GM12865 (cell line): Measurements from ENCODE around the gene CCDC91.
"Not testable (repeated sequence)": the region's sequence is repeated elsewhere in the genome, so short reads cannot be mapped to it uniquely, and the experiment has no call there.

Experiments used
- DNase-seq: peaks from one replicate; pipeline ENCODE4 v3.0.0; 2010; ENCODE audit warnings: low read depth
- H3K4me3 ChIP-seq: 2 replicates; pipeline ENCODE4 v1.5.1; 2011; ENCODE audit warnings: mild to moderate bottlenecking, low read depth, low read length, control low read depth
- TF ChIP-seq, protein P1 (sequence below): IDR thresholded peaks from 2 replicates; pipeline ENCODE4 v1.5.1; 2011; ENCODE audit warnings: low read length, control low read depth, low read depth, inconsistent platforms; ENCODE audit not compliant: insufficient read depth; ENCODE audit errors: missing control alignments

The CCDC91 gene

DNA sequence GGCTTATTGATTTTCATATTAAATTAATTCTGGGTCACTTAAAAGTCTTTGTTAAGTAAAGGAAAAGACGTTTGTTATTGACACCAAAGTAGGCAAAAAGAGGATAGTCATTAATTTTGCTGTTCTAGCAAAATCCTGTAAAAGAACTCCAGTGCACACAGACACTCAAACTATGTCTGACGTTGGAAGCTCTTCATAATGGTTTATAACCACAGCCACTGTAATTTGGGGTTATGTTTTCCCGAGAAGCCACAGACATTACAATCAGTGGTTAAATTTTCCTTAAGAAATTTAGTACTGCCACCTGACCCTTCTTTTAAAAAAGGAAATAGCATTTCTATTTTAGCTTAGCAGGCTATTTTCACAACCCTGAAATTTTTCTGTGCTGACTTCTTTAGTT is 267.5 kb downstream of the CCDC91 start:
- TF ChIP-seq, protein P1, sequence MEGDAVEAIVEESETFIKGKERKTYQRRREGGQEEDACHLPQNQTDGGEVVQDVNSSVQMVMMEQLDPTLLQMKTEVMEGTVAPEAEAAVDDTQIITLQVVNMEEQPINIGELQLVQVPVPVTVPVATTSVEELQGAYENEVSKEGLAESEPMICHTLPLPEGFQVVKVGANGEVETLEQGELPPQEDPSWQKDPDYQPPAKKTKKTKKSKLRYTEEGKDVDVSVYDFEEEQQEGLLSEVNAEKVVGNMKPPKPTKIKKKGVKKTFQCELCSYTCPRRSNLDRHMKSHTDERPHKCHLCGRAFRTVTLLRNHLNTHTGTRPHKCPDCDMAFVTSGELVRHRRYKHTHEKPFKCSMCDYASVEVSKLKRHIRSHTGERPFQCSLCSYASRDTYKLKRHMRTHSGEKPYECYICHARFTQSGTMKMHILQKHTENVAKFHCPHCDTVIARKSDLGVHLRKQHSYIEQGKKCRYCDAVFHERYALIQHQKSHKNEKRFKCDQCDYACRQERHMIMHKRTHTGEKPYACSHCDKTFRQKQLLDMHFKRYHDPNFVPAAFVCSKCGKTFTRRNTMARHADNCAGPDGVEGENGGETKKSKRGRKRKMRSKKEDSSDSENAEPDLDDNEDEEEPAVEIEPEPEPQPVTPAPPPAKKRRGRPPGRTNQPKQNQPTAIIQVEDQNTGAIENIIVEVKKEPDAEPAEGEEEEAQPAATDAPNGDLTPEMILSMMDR, result no peak
- H3K4me3 ChIP-seq, result no peak overlapping the region
- DNase-seq, result no peak

DNA sequence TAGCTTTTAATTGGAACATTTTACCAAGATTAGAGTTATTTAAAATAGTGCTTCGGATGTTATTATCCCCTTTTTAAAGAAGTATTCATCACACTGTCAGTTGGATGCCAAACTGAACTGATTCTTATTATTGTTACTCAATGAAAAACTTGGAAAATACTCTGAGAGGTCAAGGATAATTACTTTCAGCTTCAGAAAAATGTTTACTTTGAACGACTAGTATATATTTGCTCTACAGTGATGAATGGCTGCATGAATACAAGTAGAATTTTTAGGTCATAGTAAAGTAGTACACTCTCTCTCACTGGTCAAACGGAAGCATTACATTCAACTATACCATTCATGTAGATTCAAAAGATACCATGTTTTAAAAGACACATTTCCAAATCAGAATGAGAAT is 269.2 kb downstream of the CCDC91 start:
- no peak overlapping the region for H3K4me3 ChIP-seq
- no peak for DNase-seq
- TF ChIP-seq, protein P1, result no peak

DNA sequence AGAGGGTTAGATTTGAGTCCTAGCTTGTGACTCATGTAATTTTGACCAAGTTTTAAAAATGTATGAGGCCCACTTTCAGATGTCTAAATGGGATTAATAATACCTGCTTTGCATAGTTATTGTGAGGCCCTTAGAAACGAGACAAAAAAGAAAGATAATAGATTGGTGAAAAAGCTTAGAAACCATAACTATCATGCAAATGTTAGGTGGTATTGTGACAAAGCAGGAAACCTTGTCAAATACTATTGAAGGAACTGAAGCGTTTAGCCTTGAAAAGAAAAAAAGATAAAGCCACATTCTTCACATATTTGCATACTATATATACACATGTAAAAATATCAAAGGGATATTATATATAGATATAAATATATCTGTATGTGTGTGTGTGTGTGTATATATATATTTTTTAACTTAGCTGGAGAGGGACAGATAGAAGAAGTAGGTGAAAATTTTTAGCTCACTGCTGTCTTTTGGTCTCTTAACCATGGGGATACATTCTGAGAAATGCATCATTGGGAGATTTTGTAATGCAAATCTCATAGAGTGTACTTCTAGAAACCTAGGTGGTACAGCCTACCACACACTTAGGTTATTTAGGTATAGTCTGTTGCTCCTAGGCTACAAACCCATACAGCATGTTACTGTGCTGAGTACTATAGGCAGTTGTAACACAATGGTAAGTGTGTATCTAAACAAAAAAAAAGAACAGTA is 270.3 kb downstream of the CCDC91 start:
- H3K4me3 ChIP-seq, result no peak overlapping the region
- TF ChIP-seq, protein P1, result no peak
- DNase-seq, result peak; percentile 22

DNA sequence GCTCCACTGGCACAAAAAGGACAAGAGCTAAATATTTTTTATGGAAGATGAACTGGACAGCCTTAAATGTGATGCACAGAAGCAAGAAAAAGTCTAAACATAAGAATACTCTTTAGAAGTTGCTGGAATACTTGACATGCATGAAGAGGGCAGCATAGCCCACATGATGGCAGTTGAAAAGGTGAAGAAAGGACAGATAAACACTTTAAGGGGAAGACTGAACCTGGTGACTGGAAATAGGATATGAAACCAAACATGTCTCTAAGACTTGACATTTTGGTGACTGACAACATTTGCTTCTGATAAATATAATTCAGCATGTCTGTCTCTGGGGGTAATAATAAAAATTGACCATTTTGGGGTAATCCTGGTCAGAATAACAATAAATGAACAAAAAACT is 273.1 kb downstream of the CCDC91 start:
- TF ChIP-seq, protein P1, result no peak
- H3K4me3 ChIP-seq, result no peak overlapping the region
- DNase-seq, result no peak

DNA sequence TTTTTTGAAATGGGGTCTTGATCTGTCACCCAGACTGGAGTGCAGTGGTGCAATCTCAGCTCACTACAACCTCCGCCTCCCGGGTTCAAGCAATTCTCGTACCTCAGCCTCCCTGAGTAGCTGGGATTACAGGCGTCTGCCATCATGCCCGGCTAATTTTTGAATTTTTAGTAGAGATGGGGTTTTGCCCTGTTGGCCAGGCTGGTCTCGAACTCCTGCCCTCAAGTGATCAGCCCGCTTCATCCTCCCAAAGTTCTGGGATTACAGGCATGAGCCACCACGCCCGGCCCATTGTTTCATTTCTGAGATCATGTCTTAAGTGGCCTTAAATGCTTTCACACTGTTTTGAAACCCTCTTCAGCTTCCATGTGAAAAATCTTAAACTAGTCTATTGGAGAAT is 281.5 kb downstream of the CCDC91 start:
- DNase-seq, H3K4me3 ChIP-seq: not testable (repeated sequence)

DNA sequence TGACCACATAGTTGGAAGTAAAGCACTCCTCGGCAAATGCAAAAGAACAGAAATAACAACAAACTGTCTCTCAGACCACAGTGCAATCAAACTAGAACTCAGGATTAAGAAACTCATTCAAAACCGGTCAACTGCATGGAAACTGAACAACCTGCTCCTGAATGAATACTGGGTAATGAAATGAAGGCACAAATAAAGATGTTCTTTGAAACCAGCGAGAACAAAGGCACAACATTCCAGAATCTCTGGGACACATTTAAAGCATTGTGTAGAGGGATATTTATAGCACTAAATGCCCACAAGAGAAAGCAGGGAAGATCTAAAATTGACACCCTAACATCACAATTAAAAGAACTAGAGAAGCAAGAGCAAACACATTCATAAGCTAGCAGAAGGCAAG is 285.9 kb downstream of the CCDC91 start:
- H3K4me3 ChIP-seq, DNase-seq: not testable (repeated sequence)

DNA sequence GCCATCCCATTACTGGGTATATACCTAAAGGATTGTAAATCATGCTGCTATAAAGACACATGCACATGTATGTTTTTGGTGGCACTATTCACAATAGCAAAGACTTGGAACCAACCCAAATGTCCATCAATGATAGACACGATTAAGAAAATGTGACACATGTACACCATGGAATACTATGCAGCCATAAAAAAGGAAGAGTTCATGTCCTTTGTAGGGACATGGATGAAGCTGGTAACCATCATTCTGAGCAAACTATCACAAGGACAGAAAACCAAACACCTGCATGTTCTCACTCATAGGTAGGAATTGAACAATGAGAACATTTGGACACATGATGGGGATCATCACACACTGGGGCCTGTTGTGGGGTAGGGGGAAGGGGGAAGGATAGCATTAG is 288.8 kb downstream of the CCDC91 start:
- not testable (repeated sequence) for H3K4me3 ChIP-seq, DNase-seq

DNA sequence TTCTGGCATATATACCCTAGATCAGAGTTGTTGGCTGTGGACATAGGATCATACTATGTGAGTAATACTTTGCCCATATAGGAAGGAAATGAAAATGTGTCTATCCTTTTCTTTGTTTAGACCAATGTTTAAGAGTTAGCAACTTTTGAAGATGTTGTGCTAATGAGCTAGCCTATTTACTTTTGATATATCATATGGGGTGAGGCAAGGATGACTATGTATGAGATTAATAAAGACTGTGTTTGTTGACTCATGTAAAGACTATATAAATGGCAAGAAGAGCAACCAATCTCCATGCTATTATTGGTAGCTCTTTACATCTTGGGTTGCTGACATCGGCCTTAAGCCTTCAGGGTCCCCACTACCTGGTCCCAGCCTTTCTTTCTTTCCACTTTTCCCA is 289.4 kb downstream of the CCDC91 start:
- DNase-seq, result no peak
- TF ChIP-seq, protein P1, result no peak
- H3K4me3 ChIP-seq, result no peak overlapping the region

DNA sequence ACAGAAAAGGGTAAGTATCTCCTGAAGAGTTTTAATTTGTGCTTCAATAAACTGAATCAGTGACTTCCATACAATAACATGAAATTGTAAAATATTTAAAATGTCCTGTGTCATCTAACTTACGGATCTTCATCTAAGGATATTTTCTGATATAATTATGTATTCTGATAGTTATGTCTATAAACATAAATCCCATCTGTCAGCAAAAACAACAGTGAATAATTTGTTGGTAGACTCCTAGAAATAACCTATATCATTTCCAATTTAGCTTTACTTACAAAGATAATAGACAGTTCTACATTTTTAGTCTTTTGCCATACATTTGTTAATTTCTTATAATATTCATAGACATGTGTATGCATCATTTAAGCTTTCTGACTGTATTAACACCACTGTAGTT is 293.9 kb downstream of the CCDC91 start:
- DNase-seq, result no peak
- TF ChIP-seq, protein P1, result no peak
- no peak overlapping the region for H3K4me3 ChIP-seq
